GM21390 (cell line): ENCODE measurements around the gene EEF2.
"Not testable (repeated sequence)": the region's sequence is repeated elsewhere in the genome, so short reads cannot be mapped to it uniquely, and the experiment has no call there.

Experiments
- ATAC-seq: cut with Tn5 transposase; IDR thresholded peaks from one replicate; pipeline ENCODE4 v1.9.1; 2021; ENCODE audit not compliant: unreplicated experiment

The EEF2 gene

GRCh38 chr19:3950871-3951861 lies 34.1 kb downstream of the EEF2 start:
- ATAC-seq, result no peak

- no peak for ATAC-seq
Observed at GRCh38 chr19:3949997-3950859, 35.0 kb downstream of the EEF2 start.

GRCh38 chr19:3949294-3949693 lies 36.0 kb downstream of the EEF2 start:
- ATAC-seq, result no peak

- ATAC-seq, result not testable (repeated sequence)
Observed at GRCh38 chr19:3947316-3947933, 37.8 kb downstream of the EEF2 start.

- ATAC-seq, result no peak
Observed at GRCh38 chr19:3945838-3946237, 39.4 kb downstream of the EEF2 start.

- no peak for ATAC-seq
Observed at GRCh38 chr19:3944018-3944721, 41.1 kb downstream of the EEF2 start.

- ATAC-seq, result no peak
Observed at GRCh38 chr19:3942790-3943409, 42.4 kb downstream of the EEF2 start.

GRCh38 chr19:3938300-3938950 lies 46.8 kb downstream of the EEF2 start:
- ATAC-seq, result not testable (repeated sequence)

GRCh38 chr19:3936506-3937442 lies 48.5 kb downstream of the EEF2 start:
- ATAC-seq, result no peak

- no peak for ATAC-seq
Observed at GRCh38 chr19:3932931-3933810, 52.1 kb downstream of the EEF2 start, which contains the start of gene NMRK2. NMRK2 (plus strand) TSS chr19:3933069; CDS start chr19:3933672, 603 bp downstream.

- no peak for ATAC-seq
Observed at GRCh38 chr19:3931041-3931440, 54.2 kb downstream of the EEF2 start.
